Measurements from ENCODE around the gene ASH1L.

ASH1L gene

GRCh38 chr1:155322571-155322952, 240.0 kb downstream of the ASH1L start:
- no peak for TF ChIP-seq ZNF70 (CRISPR knock-in tag; IDR thresholded peaks at IDR 0.05)
- TF ChIP-seq ZFP30 (CRISPR knock-in tag; IDR thresholded peaks at IDR 0.05): no peak
- no peak for TF ChIP-seq ISL1 (CRISPR knock-in tag; IDR thresholded peaks at IDR 0.05)
- TF ChIP-seq ARNTL (CRISPR knock-in tag; IDR thresholded peaks at IDR 0.05; ENCODE audit: borderline replicate concordance, low read depth): no peak
- TF ChIP-seq SNAI2 (CRISPR knock-in tag; IDR thresholded peaks at IDR 0.05): no peak
- no peak for TF ChIP-seq GLIS3 (CRISPR knock-in tag; IDR thresholded peaks at IDR 0.05)
- no peak for TF ChIP-seq TOX (CRISPR knock-in tag; IDR thresholded peaks at IDR 0.05; ENCODE audit: borderline replicate concordance)
- no peak for TF ChIP-seq ZNF8 (CRISPR knock-in tag; IDR thresholded peaks at IDR 0.05)
- TF ChIP-seq OSR1 (CRISPR knock-in tag; IDR thresholded peaks at IDR 0.05): no peak
- no peak for TF ChIP-seq RARB (CRISPR knock-in tag; IDR thresholded peaks at IDR 0.05)
- TF ChIP-seq ESRRG (CRISPR knock-in tag; IDR thresholded peaks at IDR 0.05): no peak
- no peak for TF ChIP-seq TCF4 (CRISPR knock-in tag; IDR thresholded peaks at IDR 0.05; ENCODE audit: borderline replicate concordance)
- no peak for ATAC-seq

- no peak for ATAC-seq
- TF ChIP-seq ARNTL (CRISPR knock-in tag; IDR thresholded peaks at IDR 0.05; ENCODE audit: borderline replicate concordance, low read depth): no peak
- no peak for TF ChIP-seq CREB5 (CRISPR knock-in tag; IDR thresholded peaks at IDR 0.05; ENCODE audit: low read depth)
- TF ChIP-seq CSRNP3 (CRISPR knock-in tag; IDR thresholded peaks at IDR 0.05): no peak
- TF ChIP-seq ZNF8 (CRISPR knock-in tag; IDR thresholded peaks at IDR 0.05): no peak
- no peak for TF ChIP-seq ZC3H10 (CRISPR knock-in tag; IDR thresholded peaks at IDR 0.05)
- TF ChIP-seq ZNF565 (CRISPR knock-in tag; conservative IDR thresholded peaks at IDR 0.05; ENCODE audit: low read depth): no peak
- no peak for TF ChIP-seq ZNF70 (CRISPR knock-in tag; IDR thresholded peaks at IDR 0.05)
- TF ChIP-seq SNAI2 (CRISPR knock-in tag; IDR thresholded peaks at IDR 0.05): no peak
- TF ChIP-seq ESRRG (CRISPR knock-in tag; IDR thresholded peaks at IDR 0.05): no peak
- TF ChIP-seq TCF4 (CRISPR knock-in tag; IDR thresholded peaks at IDR 0.05; ENCODE audit: borderline replicate concordance): no peak
- TF ChIP-seq POU6F1 (CRISPR knock-in tag; IDR thresholded peaks at IDR 0.05; ENCODE audit: borderline replicate concordance, low read depth): no peak
- TF ChIP-seq ISL1 (CRISPR knock-in tag; IDR thresholded peaks at IDR 0.05): no peak
- TF ChIP-seq ZFP3 (CRISPR knock-in tag; IDR thresholded peaks at IDR 0.05): no peak
- TF ChIP-seq PATZ1 (CRISPR knock-in tag; IDR thresholded peaks at IDR 0.05; ENCODE audit: borderline replicate concordance): no peak
- TF ChIP-seq RARB (CRISPR knock-in tag; IDR thresholded peaks at IDR 0.05): no peak
- TF ChIP-seq GLIS3 (CRISPR knock-in tag; IDR thresholded peaks at IDR 0.05): no peak
- TF ChIP-seq PPARA (CRISPR knock-in tag; IDR thresholded peaks at IDR 0.05; ENCODE audit: borderline replicate concordance): no peak
These were observed 240.7 kb downstream of the ASH1L start for GRCh38 chr1:155321639-155322503.

- peak; percentile 41 for ATAC-seq
- TF ChIP-seq ZC3H10 (CRISPR knock-in tag; IDR thresholded peaks at IDR 0.05): 0 out of 2 replicates have a peak, but pooled peaks have one; percentile 10
- no peak for TF ChIP-seq ARNTL (CRISPR knock-in tag; IDR thresholded peaks at IDR 0.05; ENCODE audit: borderline replicate concordance, low read depth)
- no peak for TF ChIP-seq CSDC2 (CRISPR knock-in tag; IDR thresholded peaks at IDR 0.05)
- peak; percentile 44; the same call in 1 of the 2 replicates for TF ChIP-seq ESRRG (CRISPR knock-in tag; IDR thresholded peaks at IDR 0.05)
These were observed 241.7 kb downstream of the ASH1L start, which contains the start of gene RUSC1 for GRCh38 chr1:155320661-155321617. Gene RUSC1, plus strand, starts transcription at chr1:155320894. Its CDS starts 880 bp downstream, at chr1:155321774.

Measured in SK-N-SH treated with all-trans-retinoic acid at 6 μM for 48 hours (cell line).